HCT116 (cell line): ENCODE data around the gene AKAP1. TPM values are rescaled to one million over a fixed set of nuclear protein-coding genes. Genes with fewer than 3 reads are reported as not detected.

Source experiments
- ATAC-seq: fragments of 200-7000 bp; cut with Tn5 transposase; 2 replicates; pipeline ENCODE4 v1.9.1; 2020; ENCODE audit warnings: mild to moderate bottlenecking, moderate library complexity
- BruUV-seq: library from RNA; stranded (reverse); fragments of 400-500 nt; replicated peaks from 2 replicates; lab custom pipeline; 2021; lab: Mats Ljungman, UMichigan
- CTCF ChIA-PET: fragments of 300-600 bp; sonication (Branson Sonifier 250); formaldehyde crosslinking; loops from one replicate; lab custom pipeline; 2021; ENCODE audit warnings: antibody characterized with exemption; lab: Charles Lee
- POLR2A ChIA-PET: fragments of 300-600, 350-600 bp; sonication (Branson Sonifier 250); formaldehyde crosslinking; loops from one replicate; lab custom pipeline; 2021; ENCODE audit warnings: antibody characterized with exemption; lab: Charles Lee
- RAD21 ChIA-PET, 2 experiments: fragments of 300-600 bp; sonication (Branson Sonifier 250); formaldehyde crosslinking; loops; one replicate each; lab custom pipeline; 2023; ENCODE audit warnings: low total read pairs in 2 of 2; ENCODE audit not compliant: uncharacterized antibody in 2 of 2, unreplicated experiment in 2 of 2, low non-redundant PET in 1 of 2; lab: Charles Lee
- DNase-seq: peaks from one replicate; pipeline ENCODE4 v3.0.0-alpha.2; 2010; ENCODE audit warnings: low read depth, low spot score
- H2AFZ ChIP-seq: fragments of 200-600 bp; shearing (Covaris generic), sonication (generic); 2 replicates; pipeline ENCODE4 v1.6.1; 2017; ENCODE audit warnings: low read depth, mixed run types, mixed read lengths, antibody characterized with exemption, low read length; ENCODE audit not compliant: poor library complexity, severe bottlenecking
- H3K27ac ChIP-seq: 2 replicates; pipeline ENCODE4 v1.5.1; 2012; ENCODE audit warnings: low read depth, low read length
- H3K27me3 ChIP-seq: fragments of 200-600 bp; sonication (generic); 2 replicates; pipeline ENCODE4 v1.6.1; 2016; ENCODE audit warnings: mixed run types, low read length, mixed read lengths; ENCODE audit not compliant: insufficient read depth
- H3K36me3 ChIP-seq, 2 experiments: fragments of 200-500 bp in 1 of 2; fragments of 200-600 bp in 1 of 2; sonication (Bioruptor generic) in 1 of 2; sonication (generic) in 1 of 2; 2 replicates each; pipeline versions ENCODE4 v1.5.1 to v1.6.1; 2014 to 2016; ENCODE audit warnings: low read length in 2 of 2, inconsistent platforms in 1 of 2, mixed read lengths in 1 of 2, mixed run types in 1 of 2; ENCODE audit not compliant: insufficient read depth in 2 of 2, control insufficient read depth in 1 of 2
- H3K4me1 ChIP-seq, 2 experiments: fragments of 200-600 bp in 1 of 2; sonication (generic) in 1 of 2; 2 replicates each; pipeline versions ENCODE4 v1.5.1 to v1.6.1; 2012 to 2017; ENCODE audit warnings: low read length in 2 of 2, inconsistent platforms in 1 of 2, mild to moderate bottlenecking in 1 of 2, mixed read lengths in 1 of 2, mixed run types in 1 of 2, moderate library complexity in 1 of 2; ENCODE audit not compliant: insufficient read depth in 2 of 2, control insufficient read depth in 1 of 2
- H3K4me2 ChIP-seq: fragments of 200-600 bp; sonication (generic); 2 replicates; pipeline ENCODE4 v1.6.1; 2017; ENCODE audit warnings: mixed run types, low read length, mixed read lengths
- H3K4me3 ChIP-seq, 2 experiments: fragments of 200-600 bp in 1 of 2; sonication (generic) in 1 of 2; replicated peaks in 1 of 2; 2 replicates each; pipeline ENCODE4 v1.5.1; 2011 to 2016; ENCODE audit warnings: low read length in 2 of 2, control low read depth in 1 of 2, low read depth in 1 of 2, mild to moderate bottlenecking in 1 of 2, mixed read lengths in 1 of 2, mixed run types in 1 of 2
- H3K79me2 ChIP-seq: fragments of 200-600 bp; sonication (generic); 2 replicates; pipeline ENCODE4 v1.6.1; 2017; ENCODE audit warnings: mild to moderate bottlenecking, mixed run types, low read length, moderate library complexity, mixed read lengths; ENCODE audit not compliant: insufficient read depth
- H3K9ac ChIP-seq: fragments of 200-600 bp; sonication (generic); 2 replicates; pipeline ENCODE4 v1.6.1; 2016; ENCODE audit warnings: low read length, mixed read lengths
- H3K9me2 ChIP-seq: fragments of 200-600 bp; sonication (generic), shearing (Covaris generic); 2 replicates; pipeline ENCODE4 v1.6.1; 2017; ENCODE audit warnings: mixed run types, mild to moderate bottlenecking, moderate library complexity; ENCODE audit not compliant: insufficient read depth
- H3K9me3 ChIP-seq, 2 experiments: fragments of 200-500 bp in 1 of 2; fragments of 200-600 bp in 1 of 2; sonication (Bioruptor generic) in 1 of 2; sonication (generic) in 1 of 2; 2 replicates each; pipeline ENCODE4 v1.6.1; 2014 to 2017; ENCODE audit warnings: low read length in 2 of 2, mixed read lengths in 2 of 2, inconsistent platforms in 1 of 2, low read depth in 1 of 2, mild to moderate bottlenecking in 1 of 2, mixed run types in 1 of 2, moderate library complexity in 1 of 2; ENCODE audit not compliant: control insufficient read depth in 1 of 2, insufficient read depth in 1 of 2
- H4K20me1 ChIP-seq: fragments of 200-600 bp; sonication (generic), shearing (Covaris generic); 2 replicates; pipeline ENCODE4 v1.6.1; 2017; ENCODE audit warnings: mixed run types, mild to moderate bottlenecking, moderate library complexity; ENCODE audit not compliant: insufficient read depth
- CEBPB ChIP-seq: IDR thresholded peaks from 2 replicates; pipeline ENCODE4 v1.6.1; 2012; ENCODE audit warnings: low read depth
- EZH2 ChIP-seq: fragments of 200-600 bp; sonication (generic); IDR thresholded peaks from 2 replicates; pipeline ENCODE4 v1.6.1; 2017; ENCODE audit warnings: antibody characterized with exemption, mixed run types
- POLR2A ChIP-seq: IDR thresholded peaks from 2 replicates; pipeline ENCODE4 v1.7.0; 2011; ENCODE audit warnings: borderline replicate concordance; ENCODE audit not compliant: insufficient read depth, insufficient read length; ENCODE audit errors: extremely low read depth
- RAD21 ChIP-seq: IDR thresholded peaks from 2 replicates; pipeline ENCODE4 v1.6.1; 2012; ENCODE audit warnings: low read depth, mild to moderate bottlenecking
- SP1 ChIP-seq: IDR thresholded peaks from 2 replicates; pipeline ENCODE4 v1.6.1; 2012; ENCODE audit warnings: low read depth
- SRF ChIP-seq: IDR thresholded peaks from 2 replicates; pipeline ENCODE4 v1.6.1; 2012; ENCODE audit warnings: low read depth
- YY1 ChIP-seq: IDR thresholded peaks from 2 replicates; pipeline ENCODE4 v1.6.1; 2011; ENCODE audit warnings: low read length, low read depth, moderate library complexity, mild to moderate bottlenecking; ENCODE audit not compliant: insufficient replicate concordance; ENCODE audit errors: extremely low read depth
- ZNF274 ChIP-seq: fragments of 200-500 bp; sonication (Bioruptor generic); IDR thresholded peaks from 2 replicates; pipeline ENCODE4 v1.6.1; 2014; ENCODE audit warnings: mild to moderate bottlenecking, low read depth, low read length, inconsistent platforms
- intact Hi-C: fragments of 100-400 bp; cut with micrococcal nuclease; formaldehyde crosslinking; loops from 2 replicates; pipeline ENCODE4 v1.10.0; 2022
- total RNA-seq: library from RNA; stranded (reverse); gene quantifications from one replicate; pipeline ENCODE4 v1.2.1, GENCODE V29; 2021; ENCODE audit not compliant: unreplicated experiment
- TF ChIP-seq, protein P1 (sequence below): IDR thresholded peaks from 2 replicates; pipeline ENCODE4 v1.6.1; 2012; ENCODE audit warnings: low read depth
- TF ChIP-seq, protein P2 (sequence below): IDR thresholded peaks from 2 replicates; pipeline ENCODE4 v1.6.1; 2012
- TF ChIP-seq, protein P3 (sequence below), 3 experiments: fragments of 200-600 bp in 1 of 3; sonication (generic) in 1 of 3; IDR thresholded peaks in 2 of 3; conservative IDR thresholded peaks in 1 of 3; 2 replicates each; pipeline ENCODE4 v1.5.1; 2012 to 2017; ENCODE audit warnings: low read depth in 2 of 3, low read length in 2 of 3, antibody characterized with exemption in 1 of 3, borderline replicate concordance in 1 of 3, control low read depth in 1 of 3, mild to moderate bottlenecking in 1 of 3, mixed read lengths in 1 of 3, mixed run types in 1 of 3, moderate library complexity in 1 of 3; ENCODE audit not compliant: insufficient read depth in 1 of 3

Gene AKAP1
- total RNA-seq, 1 experiment from 2014 or later = 51.6 TPM

DNA sequence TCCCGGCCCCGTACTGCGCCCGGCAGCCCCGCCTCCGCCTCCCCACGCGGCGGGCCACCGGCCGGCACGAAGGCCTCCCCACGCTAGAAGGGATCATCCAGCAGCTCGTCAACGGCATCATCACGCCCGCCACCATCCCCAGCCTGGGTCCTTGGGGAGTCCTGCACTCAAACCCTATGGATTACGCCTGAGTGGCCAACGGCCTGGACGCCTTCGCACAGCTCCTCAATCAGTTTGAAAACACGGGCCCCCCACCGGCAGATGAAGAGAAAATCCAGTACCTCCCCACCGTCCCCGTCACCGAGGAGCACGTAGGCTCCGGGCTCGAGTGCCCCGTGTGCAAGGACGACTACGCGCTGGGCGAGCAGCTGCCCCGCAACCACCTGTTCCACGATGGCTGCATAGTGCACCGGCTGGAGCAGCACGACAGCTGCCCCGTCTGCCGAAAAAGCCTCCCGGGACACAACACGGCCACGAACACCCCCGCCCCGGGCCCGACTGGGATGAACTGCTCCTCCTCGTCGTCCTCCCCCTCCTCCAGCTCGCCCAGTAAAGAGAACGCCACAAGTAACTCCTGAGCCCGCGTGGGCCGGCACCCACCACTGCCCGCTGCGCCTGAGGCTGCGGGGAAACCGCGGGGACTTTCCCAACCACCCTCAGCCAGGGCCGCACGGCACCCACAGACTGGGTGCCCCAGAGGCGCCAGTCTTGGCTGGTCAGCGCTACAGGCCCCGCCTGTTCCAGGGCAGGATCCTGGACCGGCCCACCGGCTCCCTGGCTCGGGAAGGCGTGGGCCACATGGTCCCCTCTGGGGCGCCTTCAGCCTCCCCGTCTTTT, 39.0 kb upstream of the AKAP1 start:
- Histone ChIP-seq H3K79me2 (no peaks in the 10 kb centered on the region), H3K9me3 (no peaks in the 10 kb centered on the region), H3K4me3 (no peak overlapping the region), H2AFZ (no peak overlapping the region), H3K9ac (no peak overlapping the region), H3K27me3 (peaks cover 6% of the 10 kb centered on the region; the same call in 1 of the 2 replicates), H3K36me3 (no peaks in the 10 kb centered on the region), H3K4me1 (no peaks in the 10 kb centered on the region), H4K20me1 (no peaks in the 10 kb centered on the region), H3K27ac (no peak overlapping the region)
- intact Hi-C loops = no loop called here
- TF ChIP-seq, protein P1, sequence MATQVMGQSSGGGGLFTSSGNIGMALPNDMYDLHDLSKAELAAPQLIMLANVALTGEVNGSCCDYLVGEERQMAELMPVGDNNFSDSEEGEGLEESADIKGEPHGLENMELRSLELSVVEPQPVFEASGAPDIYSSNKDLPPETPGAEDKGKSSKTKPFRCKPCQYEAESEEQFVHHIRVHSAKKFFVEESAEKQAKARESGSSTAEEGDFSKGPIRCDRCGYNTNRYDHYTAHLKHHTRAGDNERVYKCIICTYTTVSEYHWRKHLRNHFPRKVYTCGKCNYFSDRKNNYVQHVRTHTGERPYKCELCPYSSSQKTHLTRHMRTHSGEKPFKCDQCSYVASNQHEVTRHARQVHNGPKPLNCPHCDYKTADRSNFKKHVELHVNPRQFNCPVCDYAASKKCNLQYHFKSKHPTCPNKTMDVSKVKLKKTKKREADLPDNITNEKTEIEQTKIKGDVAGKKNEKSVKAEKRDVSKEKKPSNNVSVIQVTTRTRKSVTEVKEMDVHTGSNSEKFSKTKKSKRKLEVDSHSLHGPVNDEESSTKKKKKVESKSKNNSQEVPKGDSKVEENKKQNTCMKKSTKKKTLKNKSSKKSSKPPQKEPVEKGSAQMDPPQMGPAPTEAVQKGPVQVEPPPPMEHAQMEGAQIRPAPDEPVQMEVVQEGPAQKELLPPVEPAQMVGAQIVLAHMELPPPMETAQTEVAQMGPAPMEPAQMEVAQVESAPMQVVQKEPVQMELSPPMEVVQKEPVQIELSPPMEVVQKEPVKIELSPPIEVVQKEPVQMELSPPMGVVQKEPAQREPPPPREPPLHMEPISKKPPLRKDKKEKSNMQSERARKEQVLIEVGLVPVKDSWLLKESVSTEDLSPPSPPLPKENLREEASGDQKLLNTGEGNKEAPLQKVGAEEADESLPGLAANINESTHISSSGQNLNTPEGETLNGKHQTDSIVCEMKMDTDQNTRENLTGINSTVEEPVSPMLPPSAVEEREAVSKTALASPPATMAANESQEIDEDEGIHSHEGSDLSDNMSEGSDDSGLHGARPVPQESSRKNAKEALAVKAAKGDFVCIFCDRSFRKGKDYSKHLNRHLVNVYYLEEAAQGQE = no peak
- TF ChIP-seq EZH2 (no peak), POLR2A (no peak), CEBPB (no peak), SRF (no peak), SP1 (no peak), ZNF274 (no peak), YY1 (no peak), RAD21 (no peak)
- TF ChIP-seq, protein P2, sequence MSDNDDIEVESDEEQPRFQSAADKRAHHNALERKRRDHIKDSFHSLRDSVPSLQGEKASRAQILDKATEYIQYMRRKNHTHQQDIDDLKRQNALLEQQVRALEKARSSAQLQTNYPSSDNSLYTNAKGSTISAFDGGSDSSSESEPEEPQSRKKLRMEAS = no peak
- TF ChIP-seq, protein P3, sequence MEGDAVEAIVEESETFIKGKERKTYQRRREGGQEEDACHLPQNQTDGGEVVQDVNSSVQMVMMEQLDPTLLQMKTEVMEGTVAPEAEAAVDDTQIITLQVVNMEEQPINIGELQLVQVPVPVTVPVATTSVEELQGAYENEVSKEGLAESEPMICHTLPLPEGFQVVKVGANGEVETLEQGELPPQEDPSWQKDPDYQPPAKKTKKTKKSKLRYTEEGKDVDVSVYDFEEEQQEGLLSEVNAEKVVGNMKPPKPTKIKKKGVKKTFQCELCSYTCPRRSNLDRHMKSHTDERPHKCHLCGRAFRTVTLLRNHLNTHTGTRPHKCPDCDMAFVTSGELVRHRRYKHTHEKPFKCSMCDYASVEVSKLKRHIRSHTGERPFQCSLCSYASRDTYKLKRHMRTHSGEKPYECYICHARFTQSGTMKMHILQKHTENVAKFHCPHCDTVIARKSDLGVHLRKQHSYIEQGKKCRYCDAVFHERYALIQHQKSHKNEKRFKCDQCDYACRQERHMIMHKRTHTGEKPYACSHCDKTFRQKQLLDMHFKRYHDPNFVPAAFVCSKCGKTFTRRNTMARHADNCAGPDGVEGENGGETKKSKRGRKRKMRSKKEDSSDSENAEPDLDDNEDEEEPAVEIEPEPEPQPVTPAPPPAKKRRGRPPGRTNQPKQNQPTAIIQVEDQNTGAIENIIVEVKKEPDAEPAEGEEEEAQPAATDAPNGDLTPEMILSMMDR (IDR thresholded peaks at IDR 0.05 in 2 of 3, conservative IDR thresholded peaks at IDR 0.05 in 1 of 3; ENCODE audit: borderline replicate concordance in 1 of 3, insufficient read depth in 1 of 3, low read depth in 2 of 3, low read length in 2 of 3) = no peak
- TF ChIP-seq, all 23 proteins: peak for 0
- no TSS peak for BruUV-seq
- ATAC-seq = no peak
- POLR2A ChIA-PET = no interaction called here
- RAD21 ChIA-PET = no interaction called here
- DNase-seq = no peak
- CTCF ChIA-PET = no interaction called here
- no peak overlapping the region for H3K4me2 ChIP-seq
- no peaks in the 10 kb centered on the region for H3K9me2 ChIP-seq
